ENCODE data around the gene HTT.
"Not testable (repeated sequence)": the region's sequence is repeated elsewhere in the genome, so short reads cannot be mapped to it uniquely, and the experiment has no call there.

Gene HTT

DNA sequence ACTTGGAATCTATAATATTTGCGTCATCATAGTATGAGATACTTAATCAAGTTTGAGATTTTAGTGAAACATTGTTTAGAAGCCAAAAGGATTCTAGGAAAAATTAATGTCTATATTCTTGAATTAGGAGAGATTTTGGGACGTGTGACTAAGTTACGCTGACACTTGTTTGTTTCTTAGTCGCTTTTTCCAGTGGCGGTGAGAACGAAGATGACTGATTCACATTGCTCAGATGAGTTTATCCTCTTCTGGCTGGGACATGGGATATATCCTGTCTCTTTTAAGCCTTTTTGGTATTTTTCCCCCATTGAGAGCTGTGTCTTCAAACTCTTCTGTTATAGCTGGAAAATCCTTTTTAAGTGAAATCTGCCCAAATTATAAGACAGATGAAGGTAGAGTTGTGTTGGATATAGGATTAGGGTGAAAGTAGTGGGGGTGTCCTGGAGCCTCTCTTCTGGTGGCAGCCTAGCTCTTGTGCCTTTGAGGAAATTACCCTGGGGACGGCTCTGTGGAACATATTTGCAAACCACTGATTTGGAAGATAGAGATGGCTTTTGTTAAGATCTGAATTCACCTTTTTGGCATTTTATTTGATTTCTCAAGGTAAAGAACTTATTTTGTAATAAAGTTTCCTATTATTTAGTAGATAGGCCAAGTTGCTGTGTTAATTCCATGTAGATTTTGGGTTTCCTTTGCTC lies 49.7 kb downstream of the HTT start:
- no peak for DNase-seq

DNA sequence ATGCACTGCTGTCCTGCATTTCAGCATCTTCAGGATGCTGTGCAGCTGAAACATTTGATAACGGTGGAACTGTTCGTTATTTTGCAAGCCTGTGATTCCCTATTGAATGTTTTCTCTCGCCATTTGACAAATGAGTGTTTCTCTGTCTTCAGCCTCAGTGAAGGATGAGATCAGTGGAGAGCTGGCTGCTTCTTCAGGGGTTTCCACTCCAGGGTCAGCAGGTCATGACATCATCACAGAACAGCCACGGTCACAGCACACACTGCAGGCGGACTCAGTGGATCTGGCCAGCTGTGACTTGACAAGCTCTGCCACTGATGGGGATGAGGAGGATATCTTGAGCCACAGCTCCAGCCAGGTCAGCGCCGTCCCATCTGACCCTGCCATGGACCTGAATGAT lies 52.6 kb downstream of the HTT start:
- no peak for DNase-seq

DNA sequence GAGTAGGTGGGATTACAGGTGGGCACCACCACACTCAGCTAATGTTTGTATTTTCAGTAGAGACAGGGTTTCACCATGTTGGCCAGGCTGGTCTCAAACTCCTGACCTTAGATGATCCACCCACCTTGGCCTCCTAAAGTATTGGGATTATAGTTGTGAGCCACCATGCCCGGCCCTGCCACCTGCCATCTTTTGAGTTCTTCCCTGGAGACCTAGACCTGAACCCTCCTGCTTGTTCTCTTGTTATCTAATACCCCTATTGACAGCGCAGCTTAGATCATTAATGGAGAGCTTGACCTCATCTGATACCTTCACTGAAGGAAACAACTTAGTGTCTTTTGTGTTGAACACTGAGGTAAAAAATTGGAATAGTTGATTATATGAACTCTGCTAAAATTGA lies 53.6 kb downstream of the HTT start:
- no peak for DNase-seq

DNA sequence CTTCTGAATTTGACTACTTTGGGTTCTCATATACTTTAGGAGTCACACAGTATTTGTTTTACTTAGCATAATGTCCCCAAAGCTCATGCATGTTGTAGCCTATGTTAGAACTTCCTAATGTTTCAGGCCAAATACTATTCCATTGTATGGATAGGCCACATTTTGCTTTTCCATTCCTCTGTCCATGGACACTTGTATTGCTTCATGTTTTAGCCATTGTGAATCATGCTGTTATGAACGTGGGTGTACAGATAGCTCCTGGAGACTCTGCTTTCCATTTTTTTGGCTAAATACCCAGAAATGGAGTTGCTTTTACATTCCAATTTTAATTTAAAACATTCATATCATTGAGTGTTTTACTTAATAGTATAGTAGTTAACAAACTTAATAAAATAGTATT lies 54.5 kb downstream of the HTT start:
- no peak for DNase-seq

DNA sequence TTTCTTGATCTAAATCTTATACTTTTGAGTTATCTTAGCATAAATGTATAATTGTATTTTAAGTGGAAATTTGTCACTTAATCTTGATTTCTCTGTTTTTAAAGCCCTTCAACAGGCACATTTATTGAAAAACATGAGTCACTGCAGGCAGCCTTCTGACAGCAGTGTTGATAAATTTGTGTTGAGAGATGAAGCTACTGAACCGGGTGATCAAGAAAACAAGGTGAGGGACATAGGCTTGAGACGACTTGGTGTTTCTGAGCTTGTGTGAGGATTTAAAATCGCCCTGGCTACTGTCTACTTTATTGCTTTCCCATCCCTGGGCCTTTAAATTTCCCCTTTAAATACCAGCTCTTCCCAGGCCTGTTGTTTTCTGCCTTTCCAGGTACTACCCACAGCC lies 55.7 kb downstream of the HTT start:
- no peak for DNase-seq

DNA sequence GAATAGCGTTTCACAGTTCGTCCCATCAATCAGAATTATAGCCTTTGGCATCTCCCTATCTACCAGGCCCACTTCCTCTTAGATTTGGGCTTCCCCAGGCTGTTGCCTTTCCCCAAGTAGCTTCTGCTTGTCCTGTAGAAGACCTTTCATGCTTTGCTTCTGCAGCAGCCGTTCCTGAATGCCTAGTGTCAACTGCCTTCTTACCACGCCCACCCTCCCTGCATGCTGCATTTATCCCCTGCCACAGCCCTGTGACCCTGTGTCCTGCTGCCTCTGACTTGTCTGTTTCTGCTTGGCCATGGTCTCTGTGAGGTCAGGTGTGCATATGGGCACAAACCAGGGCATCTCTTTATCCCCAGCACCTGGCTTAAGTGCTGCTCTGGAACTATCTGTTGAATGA lies 56.3 kb downstream of the HTT start:
- no peak for DNase-seq

DNA sequence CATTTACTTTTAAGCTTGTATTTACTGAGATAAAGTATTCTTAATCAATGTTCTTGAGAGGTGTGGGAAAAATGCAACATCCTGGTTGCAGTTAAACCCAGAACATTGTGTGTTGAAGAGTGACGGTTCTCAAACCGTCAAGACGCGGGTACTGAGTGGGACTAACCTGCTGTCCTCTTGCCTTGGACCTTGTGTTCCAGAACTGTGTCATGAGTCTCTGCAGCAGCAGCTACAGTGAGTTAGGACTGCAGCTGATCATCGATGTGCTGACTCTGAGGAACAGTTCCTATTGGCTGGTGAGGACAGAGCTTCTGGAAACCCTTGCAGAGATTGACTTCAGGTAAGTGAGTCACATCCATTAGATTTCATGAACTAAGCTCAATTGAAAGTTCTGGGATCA lies 59.7 kb downstream of the HTT start:
- DNase-seq, result no peak

DNA sequence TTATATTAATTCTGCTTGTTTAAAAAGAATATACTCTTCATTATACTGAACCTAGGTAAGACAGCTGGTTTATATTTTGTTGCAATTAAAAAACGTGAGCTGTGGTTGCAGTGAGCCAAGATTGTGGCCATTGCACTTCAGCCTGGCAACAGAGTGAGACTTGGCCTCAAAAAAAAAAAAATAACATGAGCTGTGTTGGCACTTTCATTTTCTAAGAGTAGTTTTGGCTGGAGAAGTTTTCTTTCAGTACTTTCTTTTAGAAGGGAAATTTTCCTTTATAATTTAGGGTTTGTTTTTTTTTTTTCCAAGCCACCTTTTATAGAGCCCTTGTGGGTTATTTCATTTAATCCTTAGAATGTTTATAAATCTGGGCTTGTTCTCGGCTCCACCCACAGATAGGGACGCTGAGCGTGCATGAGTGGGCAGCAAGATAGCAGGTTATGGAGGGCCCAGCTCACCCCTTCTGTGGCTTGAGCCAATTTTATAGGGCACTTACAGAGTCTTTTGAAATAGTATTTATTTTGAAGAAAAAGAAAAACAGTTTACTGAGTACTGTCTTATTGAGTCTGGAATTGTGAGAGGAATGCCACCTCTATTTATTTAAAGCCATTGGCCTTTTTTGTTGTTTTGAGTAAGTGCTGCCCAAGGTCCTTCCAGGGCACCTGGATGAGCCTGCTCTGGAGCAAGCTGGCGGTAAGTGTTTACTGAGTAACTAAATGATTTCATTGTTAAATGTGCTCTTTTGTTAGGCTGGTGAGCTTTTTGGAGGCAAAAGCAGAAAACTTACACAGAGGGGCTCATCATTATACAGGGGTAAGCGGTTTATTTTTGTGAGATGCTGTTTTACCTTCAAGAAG lies 60.9 kb downstream of the HTT start:
- no peak for DNase-seq

DNA sequence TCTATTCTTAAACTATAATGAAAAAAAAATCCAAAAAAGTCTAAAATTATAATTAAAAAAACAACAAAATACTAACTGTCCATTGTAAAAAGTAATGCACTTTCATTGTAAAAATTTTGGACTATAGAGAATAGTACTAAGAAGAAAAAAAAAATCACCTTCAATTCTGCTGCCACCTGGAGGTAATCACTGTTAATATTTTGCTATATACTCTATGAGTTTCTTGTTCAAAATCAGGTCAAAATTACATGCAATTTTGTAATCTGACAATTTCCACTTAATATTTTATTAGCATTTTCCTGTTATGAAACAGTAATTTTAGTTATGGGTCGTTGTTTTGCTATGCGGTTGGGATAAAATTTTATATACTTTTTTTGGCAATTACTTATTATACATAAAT lies 62.0 kb downstream of the HTT start:
- no peak for DNase-seq

DNA sequence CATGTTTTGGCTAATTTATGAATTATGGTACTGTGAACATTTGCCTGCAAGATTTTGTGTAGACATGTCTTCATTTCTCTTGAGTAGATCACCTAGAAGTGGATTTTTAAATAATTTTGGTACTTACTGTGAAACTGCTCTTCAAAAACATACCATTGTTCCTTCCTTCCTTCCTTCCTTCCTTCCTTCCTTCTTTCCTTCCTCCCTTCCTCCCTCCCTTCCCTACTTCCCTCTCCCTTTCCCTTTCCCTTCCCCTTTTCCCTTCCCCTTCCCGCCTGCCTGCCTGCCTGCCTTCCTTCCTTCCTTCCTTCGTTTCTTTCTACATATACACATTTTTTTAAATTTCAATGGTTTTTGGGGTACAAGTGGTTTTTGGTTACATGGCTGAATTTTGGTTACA lies 63.4 kb downstream of the HTT start:
- DNase-seq, result no peak

DNA sequence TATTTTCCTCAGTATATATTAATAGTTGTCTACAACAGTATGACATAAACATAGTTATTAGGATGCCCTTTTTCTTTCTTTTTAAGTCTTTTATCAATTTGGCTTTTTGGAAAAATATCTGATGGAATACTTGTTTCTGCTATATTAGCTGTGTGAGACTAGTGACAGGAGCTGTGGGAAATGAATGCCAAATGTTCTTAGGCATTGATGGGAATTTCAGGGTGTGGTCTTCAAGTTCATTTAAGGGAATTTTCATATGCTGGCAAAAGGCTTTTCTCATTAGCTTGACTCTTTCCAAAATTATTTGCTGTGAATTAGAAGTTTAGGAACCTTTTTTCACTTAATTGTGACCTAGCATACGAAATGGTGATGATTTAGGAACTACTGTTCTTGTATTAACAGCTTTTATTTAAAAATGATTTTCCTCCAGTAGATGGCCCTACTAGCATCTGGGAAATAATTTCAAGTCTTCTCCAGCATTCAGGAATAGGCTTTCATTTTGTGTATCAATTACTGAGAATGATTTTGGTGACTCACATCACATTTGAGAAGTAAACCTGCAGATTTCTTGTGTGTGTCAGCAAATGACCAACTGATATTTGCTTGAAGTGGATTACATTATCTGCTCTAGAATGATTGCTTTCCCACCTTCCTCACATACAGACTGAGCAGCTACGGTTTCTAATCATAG lies 70.9 kb downstream of the HTT start:
- DNase-seq, result no peak

DNA sequence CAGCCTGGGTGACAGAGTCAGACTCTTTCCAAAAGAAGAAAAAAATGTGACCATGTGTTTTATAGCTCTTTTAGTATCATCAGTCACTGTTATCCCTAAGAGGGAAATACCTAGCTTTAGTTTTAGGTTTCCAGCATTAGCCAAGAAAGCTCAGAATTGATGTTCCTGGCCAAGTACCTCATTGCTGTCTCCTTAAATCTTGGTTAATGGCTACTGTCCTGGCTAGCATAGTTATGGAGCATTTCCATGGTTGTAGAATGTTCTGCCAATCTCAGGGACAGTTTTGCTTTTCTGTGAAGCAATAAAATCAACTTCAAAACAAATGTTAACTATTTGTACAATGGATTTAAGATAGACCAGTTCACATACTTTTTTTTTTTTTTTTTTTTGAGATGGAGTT lies 74.4 kb downstream of the HTT start:
- no peak for DNase-seq

DNA sequence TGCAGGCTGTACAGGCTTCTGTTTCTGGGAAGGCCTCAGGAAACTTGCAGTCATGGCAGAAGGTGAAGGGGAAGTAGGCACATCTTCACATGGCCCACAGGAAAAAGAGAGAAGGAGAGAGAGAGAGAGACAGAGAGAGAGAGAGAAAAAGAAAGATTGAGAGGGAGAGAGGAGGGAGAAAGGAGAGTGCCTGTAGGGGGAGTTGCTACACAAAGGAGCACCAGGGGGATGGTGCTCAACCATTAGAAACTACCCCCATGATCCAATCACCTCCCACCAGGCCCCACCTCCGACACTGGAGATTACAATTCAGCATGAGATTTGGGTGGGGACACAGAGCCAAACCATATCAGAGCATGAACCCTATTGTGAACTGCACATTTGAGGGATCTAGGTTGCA lies 76.8 kb downstream of the HTT start:
- DNase-seq, result not testable (repeated sequence)

DNA sequence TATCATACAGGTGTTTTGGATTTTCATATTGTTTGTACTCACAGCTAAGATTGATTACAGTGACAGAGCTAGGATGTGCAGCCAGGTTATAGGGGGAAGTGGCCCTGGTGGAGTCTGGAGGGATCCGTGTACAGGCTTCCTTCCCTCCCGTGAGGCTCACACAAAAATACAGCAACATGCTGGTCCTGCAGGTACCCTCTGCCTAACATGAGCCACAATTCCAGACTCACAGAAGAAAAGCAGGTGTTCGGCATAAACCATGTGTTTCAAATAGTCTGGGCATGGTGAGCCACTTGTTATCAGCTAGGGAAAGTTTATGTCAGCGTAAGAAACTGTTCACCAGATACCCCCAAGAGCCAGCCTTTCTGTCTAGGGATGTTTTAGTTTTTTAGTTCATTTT lies 82.9 kb downstream of the HTT start:
- DNase-seq, result no peak

DNA sequence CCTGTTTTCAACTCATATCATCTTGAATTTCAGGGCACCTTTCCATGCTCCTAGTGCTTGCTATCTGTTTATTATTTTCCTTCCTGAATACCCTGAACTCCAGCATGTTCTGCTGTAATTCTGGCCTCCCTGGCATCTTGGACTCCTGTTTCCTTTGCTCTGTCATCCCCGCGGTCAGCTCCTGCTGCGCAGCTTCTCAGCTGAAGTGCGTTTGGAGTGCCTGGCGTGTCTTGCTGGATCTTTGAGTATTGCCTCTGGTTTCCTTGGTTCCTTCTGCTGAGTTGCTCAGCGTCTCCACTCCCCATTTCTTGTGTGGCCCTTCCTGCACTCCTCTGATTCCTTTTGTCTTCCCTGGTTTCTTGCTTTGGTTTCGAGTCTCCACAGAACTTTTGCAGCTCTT lies 84.4 kb downstream of the HTT start:
- DNase-seq, result no peak

DNA sequence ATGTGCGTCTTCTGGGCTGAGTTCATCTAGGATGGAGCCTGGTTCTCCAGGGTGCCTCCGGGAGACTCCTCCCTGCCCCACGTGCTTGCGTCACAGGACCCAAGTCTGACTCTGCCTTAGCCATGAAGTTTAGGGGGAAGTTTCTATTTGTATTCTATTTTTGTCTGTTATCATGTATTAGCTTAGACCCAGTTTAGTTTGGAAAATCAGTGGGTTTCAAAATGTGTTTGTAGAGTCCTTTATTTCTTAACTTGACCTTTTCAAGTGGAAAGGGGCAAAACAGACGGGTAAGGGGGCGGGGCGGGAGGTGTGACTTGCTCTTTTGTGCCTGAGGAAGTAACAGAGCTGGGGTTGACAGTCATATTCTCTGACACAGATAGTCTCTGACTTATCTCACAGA lies 86.0 kb downstream of the HTT start:
- DNase-seq, result no peak

DNA sequence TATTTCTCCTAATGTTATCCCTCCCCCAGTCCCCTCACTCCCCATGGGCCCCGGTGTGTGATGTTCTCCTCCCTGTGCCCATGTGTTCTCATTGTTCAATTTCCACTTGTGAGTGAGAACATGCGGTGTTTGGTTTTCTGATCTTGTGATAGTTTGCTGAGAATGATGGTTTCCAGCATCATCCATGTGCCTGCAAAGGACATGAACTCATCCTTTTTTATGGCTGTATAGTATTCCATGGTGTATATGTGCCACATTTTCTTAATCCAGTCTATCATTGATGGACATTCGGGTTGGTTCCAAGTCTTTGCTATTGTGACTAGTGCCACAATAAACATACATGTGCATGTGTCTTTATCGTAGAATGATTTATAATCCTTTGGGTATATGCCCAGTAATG lies 86.6 kb downstream of the HTT start:
- DNase-seq, result not testable (repeated sequence)

DNA sequence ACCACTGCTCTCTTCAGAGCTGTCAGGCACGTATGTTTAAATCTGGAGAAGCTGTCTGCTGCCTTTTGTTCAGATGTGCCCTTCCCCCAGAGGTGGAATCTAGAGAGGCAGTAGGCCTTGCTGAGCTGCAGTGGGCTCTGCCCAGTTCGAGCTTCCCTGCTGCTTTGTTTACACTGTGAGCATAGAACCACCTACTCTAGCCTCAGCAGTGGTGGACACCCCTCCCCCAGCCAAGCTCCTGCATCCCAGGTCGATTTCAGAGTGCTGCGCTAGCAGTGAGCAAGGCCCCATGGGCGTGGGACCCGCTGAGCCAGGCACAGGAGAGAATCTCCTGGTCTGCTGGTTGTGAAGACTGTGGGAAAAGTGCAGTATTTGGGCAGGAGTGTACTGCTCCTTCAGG lies 92.0 kb downstream of the HTT start:
- DNase-seq, result not testable (repeated sequence)

DNA sequence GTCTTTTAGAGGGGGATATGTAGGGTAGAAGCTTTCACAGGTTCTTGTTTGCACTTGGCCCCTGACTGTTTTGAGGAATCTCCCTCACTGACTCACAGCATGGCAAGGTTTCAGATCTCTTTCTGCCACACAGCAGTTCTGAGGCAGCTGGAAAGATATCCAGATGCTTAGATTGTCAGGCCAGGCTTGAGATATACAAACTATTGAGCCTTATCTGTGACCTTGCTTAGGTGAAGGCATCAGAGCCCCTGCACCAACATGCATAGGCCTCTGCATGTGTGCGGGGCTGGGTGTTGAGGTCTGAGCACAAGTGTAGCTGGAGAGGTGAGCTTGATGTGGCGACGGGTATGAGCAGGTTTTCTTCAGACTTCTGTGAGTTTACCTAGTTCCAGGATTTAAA lies 93.5 kb downstream of the HTT start:
- DNase-seq, result no peak

DNA sequence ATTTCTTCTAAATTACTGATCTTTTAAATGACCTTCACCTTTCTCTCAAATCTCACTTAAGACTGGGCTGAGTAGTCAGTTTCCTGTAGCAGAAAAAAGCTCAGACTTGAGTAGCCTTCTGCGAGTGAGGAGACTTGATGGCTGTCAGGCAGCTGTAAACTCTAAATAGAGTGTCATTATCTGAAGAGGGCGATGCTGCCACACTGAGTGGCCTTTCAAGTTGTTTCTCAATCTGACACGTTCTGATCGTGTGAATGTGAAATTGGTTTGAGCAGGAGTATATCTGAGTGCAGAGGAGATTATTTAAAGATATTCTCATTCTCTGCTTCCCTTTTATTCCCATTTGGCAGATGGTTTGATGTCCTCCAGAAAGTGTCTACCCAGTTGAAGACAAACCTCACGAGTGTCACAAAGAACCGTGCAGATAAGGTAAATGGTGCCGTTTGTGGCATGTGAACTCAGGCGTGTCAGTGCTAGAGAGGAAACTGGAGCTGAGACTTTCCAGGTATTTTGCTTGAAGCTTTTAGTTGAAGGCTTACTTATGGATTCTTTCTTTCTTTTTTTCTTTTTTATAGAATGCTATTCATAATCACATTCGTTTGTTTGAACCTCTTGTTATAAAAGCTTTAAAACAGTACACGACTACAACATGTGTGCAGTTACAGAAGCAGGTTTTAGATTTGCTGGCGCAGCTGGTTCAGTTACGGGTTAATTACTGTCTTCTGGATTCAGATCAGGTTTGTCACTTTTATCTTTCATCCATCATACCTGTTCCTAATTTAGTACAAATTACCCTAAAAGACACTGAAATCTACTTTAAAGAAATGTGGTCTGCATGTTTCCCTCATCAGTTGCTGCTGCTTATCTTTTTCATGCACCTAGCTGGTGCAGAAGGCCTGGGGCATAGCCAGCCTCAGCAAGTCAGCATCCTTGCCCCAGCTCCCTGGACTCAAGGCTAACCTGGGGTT lies 100.2 kb downstream of the HTT start:
- no peak for DNase-seq

DNA sequence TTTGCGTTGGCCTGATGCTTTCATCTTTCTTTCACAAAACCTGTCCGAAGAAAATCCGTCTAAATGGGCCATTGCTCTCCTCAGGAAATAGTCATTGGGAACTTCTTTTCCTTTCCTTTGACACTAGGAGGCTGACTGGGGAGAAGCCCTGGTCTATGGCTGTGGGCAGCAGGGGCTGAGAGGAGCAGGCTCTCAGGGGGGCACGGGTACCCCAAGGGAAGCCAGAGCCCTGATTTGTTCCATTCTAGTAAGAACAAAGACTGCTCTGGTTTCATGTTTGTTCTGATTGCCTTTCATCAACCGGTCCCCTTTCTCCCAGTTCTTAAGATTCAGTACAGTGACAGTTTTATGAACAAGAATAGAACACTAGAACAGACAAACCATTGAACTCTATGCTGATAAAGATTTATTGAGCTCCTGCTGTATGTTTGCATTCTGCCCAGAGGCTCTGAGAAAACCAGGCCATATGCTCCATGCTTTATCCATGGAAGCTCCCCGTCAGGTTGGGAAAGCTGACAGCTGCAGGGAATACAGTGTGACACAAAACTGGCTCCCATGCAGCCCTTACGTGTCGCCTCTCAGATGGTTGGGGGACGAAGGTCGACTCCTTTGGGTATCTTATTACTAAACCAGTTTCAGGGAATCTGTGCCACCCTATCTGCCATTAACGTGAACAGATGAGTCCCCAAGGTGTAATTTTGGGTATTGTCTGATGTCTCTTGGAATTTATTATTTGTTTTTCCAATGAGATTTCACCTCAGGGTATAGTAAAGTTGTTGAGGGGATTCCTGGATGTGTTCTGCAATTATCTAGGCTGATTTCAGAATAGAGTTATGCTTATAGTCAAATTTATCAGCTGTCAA lies 102.1 kb downstream of the HTT start:
- no peak for DNase-seq

DNA sequence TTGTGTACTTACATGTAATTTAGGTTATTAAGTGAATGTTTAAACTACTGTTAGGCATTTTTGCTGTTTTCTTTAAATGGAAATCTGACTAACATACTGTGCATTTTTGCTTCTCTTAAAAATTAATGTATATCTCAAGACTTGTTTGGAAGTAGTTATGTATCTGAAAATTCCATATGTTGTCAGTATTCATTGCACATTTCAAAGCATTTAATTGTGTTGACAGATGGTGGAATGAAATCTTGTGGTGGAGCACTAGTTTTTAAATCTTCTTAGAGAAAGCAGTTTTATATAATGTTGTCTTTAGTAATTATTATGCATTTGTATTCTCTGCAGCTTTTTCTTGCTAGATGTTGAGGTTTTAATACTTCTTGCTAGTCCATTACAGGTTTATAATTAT lies 102.9 kb downstream of the HTT start:
- DNase-seq, result no peak
